Gastrocnemius medialis (tissue), 4 donors: ENCODE results near the gene ONECUT2.

Source experiments
- POLR2A ChIP-seq, 2 donors: fragments of 450-650 bp; IDR thresholded peaks; one replicate each; pipeline ENCODE4 v1.6.1; 2017; ENCODE audit warnings: antibody characterized with exemption in 2 of 2, mild to moderate bottlenecking in 2 of 2, moderate library complexity in 2 of 2
- TF ChIP-seq, protein P1 (sequence below), 5 experiments: fragments of 450-650 bp in 3 of 5; fragments of 200-600 bp in 2 of 5; sonication (generic) in 2 of 5; IDR thresholded peaks in 4 of 5; conservative IDR thresholded peaks in 1 of 5; 1 replicate in 4 of 5; 2 replicates in 1 of 5; pipeline ENCODE4 v1.5.1; 2016 to 2019; ENCODE audit warnings: antibody characterized with exemption in 5 of 5, mild to moderate bottlenecking in 3 of 5, moderate library complexity in 3 of 5

DNA sequence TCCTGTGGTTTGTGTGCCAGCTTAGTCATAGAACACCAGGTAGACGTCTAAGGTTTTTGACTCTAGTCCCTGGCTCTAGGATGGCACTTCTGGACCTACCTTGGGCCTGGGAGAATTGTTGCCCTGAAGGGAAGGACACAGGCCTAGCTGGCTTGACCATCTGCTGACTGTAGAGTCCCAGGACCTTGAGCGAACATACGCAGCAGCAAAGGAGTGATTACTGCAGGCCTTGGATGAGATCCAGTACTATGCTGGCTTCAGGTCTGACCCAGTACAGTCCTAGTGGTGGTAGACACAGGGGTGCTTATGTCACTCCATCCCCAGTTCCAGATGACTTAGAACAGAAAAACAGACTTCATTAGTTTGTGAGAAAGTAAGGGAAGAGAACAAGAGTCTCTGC lies 45.1 kb upstream of the ONECUT2 start:
- TF ChIP-seq POLR2A (IDR thresholded peaks at IDR 0.05) = no peak
- TF ChIP-seq, protein P1, sequence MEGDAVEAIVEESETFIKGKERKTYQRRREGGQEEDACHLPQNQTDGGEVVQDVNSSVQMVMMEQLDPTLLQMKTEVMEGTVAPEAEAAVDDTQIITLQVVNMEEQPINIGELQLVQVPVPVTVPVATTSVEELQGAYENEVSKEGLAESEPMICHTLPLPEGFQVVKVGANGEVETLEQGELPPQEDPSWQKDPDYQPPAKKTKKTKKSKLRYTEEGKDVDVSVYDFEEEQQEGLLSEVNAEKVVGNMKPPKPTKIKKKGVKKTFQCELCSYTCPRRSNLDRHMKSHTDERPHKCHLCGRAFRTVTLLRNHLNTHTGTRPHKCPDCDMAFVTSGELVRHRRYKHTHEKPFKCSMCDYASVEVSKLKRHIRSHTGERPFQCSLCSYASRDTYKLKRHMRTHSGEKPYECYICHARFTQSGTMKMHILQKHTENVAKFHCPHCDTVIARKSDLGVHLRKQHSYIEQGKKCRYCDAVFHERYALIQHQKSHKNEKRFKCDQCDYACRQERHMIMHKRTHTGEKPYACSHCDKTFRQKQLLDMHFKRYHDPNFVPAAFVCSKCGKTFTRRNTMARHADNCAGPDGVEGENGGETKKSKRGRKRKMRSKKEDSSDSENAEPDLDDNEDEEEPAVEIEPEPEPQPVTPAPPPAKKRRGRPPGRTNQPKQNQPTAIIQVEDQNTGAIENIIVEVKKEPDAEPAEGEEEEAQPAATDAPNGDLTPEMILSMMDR (IDR thresholded peaks at IDR 0.05 in 4 of 5, conservative IDR thresholded peaks at IDR 0.05 in 1 of 5) = no peak
